ENCODE measurements around the gene HMGCR. TPM values are rescaled to one million over a fixed set of nuclear protein-coding genes. Genes with fewer than 3 reads are reported as not detected.

Gene HMGCR
- total RNA-seq, 1 experiment from 2014 or later, result 178 TPM

DNA sequence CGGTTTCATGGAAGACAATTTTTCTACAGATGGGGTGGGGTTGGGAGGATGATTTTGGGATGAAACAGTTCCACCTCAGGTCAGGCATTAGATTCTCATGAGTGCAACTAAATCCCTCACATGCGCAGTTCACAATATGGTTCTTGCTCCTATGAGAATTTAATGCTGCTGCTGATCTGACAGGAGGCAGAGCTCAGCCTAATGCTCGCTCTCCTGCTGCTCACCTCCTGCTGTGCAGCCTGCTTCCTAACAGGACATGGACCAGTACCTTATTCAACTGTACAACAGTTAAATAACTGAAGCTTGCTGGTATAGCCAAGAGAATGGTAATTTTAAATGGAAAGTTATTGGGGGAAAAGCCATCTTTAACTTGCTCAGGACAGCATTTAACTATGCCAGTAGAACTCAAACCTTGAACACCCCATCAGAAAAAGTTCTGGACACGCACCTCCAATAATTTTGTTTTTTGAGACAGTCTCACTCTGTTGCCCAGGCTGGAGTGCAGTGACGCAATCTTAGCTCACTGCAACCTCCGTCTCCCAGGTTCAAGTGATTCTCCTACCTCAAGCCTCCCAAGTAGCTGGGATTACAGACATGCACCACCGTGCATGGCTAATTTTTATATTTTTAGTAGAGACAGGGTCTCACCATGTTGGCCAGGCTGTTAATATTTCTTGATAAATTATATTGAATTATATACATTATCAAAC, 27.7 kb downstream of the HMGCR start:
- H2BK5ac ChIP-seq (ENCODE audit: insufficient read length, low read length), result no peak overlapping the region
- H4K20me1 ChIP-seq (ENCODE audit: control insufficient read depth, insufficient read depth, insufficient read length), result no peaks in the 10 kb centered on the region
- no peaks in the 10 kb centered on the region for H3K4me1 ChIP-seq (ENCODE audit: insufficient read depth, low read length)
- H3K56ac ChIP-seq (ENCODE audit: insufficient read length, low read depth, low read length), result no peak overlapping the region
- H3K79me2 ChIP-seq (ENCODE audit: insufficient read depth, low read length), result no peaks in the 10 kb centered on the region
- no peak overlapping the region for H3K14ac ChIP-seq (ENCODE audit: insufficient read depth, low read length)
- WGBS (ENCODE audit: extremely low coverage, insufficient read length, low lambda C conversion rate), result no CpG with 5 or more reads among the region's 7 CpGs
- H3K4ac ChIP-seq (ENCODE audit: low read depth, low read length), result no peak overlapping the region
- H3K27ac ChIP-seq (ENCODE audit: insufficient read length, low read depth, low read length), result no peak overlapping the region
- no peak overlapping the region for H3K23ac ChIP-seq (ENCODE audit: insufficient read length, low read depth, low read length)
- DNase-seq, result peak; percentile 34
- no peak overlapping the region for H2BK15ac ChIP-seq (ENCODE audit: low read depth, low read length)
- no peak overlapping the region for H2AFZ ChIP-seq (ENCODE audit: low read length)
- Mint-ChIP-seq H3K36me3 (ENCODE audit: insufficient read depth in 1 of 3, low read depth in 3 of 3) (peaks cover 10 to 29% (median 21%) of the 10 kb centered on the region in 3 experiments; a peak in 6 of 7 replicates), H3K4me3 (no peak overlapping the region; a peak in 1 of 5 replicates), H3K27me3 (ENCODE audit: low read depth) (no peaks in the 10 kb centered on the region; the same call in 1 of the 2 replicates), H3K9me3 (no peaks in the 10 kb centered on the region), H3K4me1 (peaks cover 27 to 31% of the 10 kb centered on the region in 2 experiments), H3K27ac (peak overlapping the region in 1 of 3 experiments; percentile 93; a peak in 2 of 7 replicates)
- H2BK120ac ChIP-seq (ENCODE audit: low read depth, low read length, poor library complexity, severe bottlenecking), result no peak overlapping the region
- TF ChIP-seq, protein P1, sequence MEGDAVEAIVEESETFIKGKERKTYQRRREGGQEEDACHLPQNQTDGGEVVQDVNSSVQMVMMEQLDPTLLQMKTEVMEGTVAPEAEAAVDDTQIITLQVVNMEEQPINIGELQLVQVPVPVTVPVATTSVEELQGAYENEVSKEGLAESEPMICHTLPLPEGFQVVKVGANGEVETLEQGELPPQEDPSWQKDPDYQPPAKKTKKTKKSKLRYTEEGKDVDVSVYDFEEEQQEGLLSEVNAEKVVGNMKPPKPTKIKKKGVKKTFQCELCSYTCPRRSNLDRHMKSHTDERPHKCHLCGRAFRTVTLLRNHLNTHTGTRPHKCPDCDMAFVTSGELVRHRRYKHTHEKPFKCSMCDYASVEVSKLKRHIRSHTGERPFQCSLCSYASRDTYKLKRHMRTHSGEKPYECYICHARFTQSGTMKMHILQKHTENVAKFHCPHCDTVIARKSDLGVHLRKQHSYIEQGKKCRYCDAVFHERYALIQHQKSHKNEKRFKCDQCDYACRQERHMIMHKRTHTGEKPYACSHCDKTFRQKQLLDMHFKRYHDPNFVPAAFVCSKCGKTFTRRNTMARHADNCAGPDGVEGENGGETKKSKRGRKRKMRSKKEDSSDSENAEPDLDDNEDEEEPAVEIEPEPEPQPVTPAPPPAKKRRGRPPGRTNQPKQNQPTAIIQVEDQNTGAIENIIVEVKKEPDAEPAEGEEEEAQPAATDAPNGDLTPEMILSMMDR (conservative IDR thresholded peaks at IDR 0.05), result no peak
- no peak overlapping the region for H3K4me2 ChIP-seq (ENCODE audit: insufficient read depth, insufficient read length, low read length)
- H3K9me3 ChIP-seq (ENCODE audit: control insufficient read depth, low read depth, low read length), result no peaks in the 10 kb centered on the region
- H3K79me1 ChIP-seq (ENCODE audit: insufficient read depth, low read depth, low read length, poor library complexity, severe bottlenecking), result no peaks in the 10 kb centered on the region
- H2AK5ac ChIP-seq (ENCODE audit: insufficient read length, low read length), result no peak overlapping the region
- no peak overlapping the region for H4K8ac ChIP-seq (replicated peaks; ENCODE audit: insufficient read length, low read depth, low read length)
- H3K9ac ChIP-seq (ENCODE audit: extremely low read depth, insufficient read length, low read length), result no peak overlapping the region
- no peak overlapping the region for H4K5ac ChIP-seq (ENCODE audit: insufficient read length, low read depth, low read length)
- no peak overlapping the region for H3T11ph ChIP-seq (ENCODE audit: low read length)
- H3K27me3 ChIP-seq (ENCODE audit: insufficient read depth, low read length), result no peaks in the 10 kb centered on the region
- H3K18ac ChIP-seq (ENCODE audit: insufficient read length, low read depth, low read length), result no peak overlapping the region
- no peak overlapping the region for H2BK12ac ChIP-seq (ENCODE audit: insufficient read length, low read depth, low read length)
- H2BK20ac ChIP-seq (ENCODE audit: low read depth, low read length, poor library complexity, severe bottlenecking), result no peak overlapping the region
- no peak overlapping the region for H4K91ac ChIP-seq (ENCODE audit: insufficient read length, low read depth, low read length)
- H3K23me2 ChIP-seq (ENCODE audit: insufficient read length, low read depth, low read length, poor library complexity, severe bottlenecking), result no peaks in the 10 kb centered on the region
